ENCODE results near the gene TES.

DNA sequence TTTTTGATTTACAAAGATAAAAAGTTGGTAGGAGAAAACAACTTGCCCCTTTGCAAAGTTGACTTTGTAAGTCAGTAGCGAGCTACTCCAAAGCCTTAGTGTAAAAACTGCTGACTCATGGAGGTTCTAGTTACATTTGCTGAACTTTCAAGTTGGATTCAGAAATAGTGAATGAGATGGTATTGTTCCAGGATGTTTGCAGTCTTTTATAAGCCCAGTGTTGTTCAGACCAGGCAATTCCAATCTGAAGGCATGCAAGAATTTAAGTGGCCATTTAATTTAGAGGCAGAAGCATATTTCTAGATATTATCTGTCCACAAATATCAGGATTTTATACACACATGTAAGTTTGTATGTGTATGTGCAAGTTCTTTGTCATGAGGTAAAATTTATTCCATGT, 21.6 kb downstream of the TES start:
- TF ChIP-seq, protein P1, sequence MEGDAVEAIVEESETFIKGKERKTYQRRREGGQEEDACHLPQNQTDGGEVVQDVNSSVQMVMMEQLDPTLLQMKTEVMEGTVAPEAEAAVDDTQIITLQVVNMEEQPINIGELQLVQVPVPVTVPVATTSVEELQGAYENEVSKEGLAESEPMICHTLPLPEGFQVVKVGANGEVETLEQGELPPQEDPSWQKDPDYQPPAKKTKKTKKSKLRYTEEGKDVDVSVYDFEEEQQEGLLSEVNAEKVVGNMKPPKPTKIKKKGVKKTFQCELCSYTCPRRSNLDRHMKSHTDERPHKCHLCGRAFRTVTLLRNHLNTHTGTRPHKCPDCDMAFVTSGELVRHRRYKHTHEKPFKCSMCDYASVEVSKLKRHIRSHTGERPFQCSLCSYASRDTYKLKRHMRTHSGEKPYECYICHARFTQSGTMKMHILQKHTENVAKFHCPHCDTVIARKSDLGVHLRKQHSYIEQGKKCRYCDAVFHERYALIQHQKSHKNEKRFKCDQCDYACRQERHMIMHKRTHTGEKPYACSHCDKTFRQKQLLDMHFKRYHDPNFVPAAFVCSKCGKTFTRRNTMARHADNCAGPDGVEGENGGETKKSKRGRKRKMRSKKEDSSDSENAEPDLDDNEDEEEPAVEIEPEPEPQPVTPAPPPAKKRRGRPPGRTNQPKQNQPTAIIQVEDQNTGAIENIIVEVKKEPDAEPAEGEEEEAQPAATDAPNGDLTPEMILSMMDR (IDR thresholded peaks at IDR 0.05), result no peak
- no peak for TF ChIP-seq POLR2A (IDR thresholded peaks at IDR 0.05)

Data from body of pancreas (tissue), 4 donors.